LNCaP clone FGC (cell line): ENCODE data around the gene CFAP97.
A peak's percentile ranks its signal among the peaks of the same experiment; 100 is the strongest.
"Not testable (repeated sequence)": the region's sequence is repeated elsewhere in the genome, so short reads cannot be mapped to it uniquely, and the experiment has no call there.

Experiments
- DNase-seq: peaks from one replicate; pipeline ENCODE4 v3.0.0-alpha.2; 2011; ENCODE audit warnings: low read depth
- H3K4me3 ChIP-seq: 2 replicates; pipeline ENCODE4 v1.5.1; 2011; ENCODE audit warnings: mild to moderate bottlenecking, low read depth, low read length, control low read depth
- CTCF ChIP-seq: IDR thresholded peaks from 2 replicates; pipeline ENCODE4 v1.5.1; 2012; ENCODE audit warnings: mild to moderate bottlenecking; ENCODE audit not compliant: control insufficient read depth, insufficient read depth; ENCODE audit errors: extremely low read depth

Gene CFAP97

GRCh38 chr4:185202984-185203485 is 765 bp downstream of the CFAP97 start:
- DNase-seq = no peak
- peak overlapping the region; percentile 73 for H3K4me3 ChIP-seq
- TF ChIP-seq CTCF = no peak

GRCh38 chr4:185201977-185202962 is 1.5 kb downstream of the CFAP97 start:
- no peak for DNase-seq

GRCh38 chr4:185198189-185198588 is 5.6 kb downstream of the CFAP97 start:
- DNase-seq, H3K4me3 ChIP-seq: not testable (repeated sequence)

More at GRCh38 chr4:185201977-185202962, 1.5 kb downstream of the CFAP97 start:
- H3K4me3 ChIP-seq = peak overlapping the region; percentile 73
- TF ChIP-seq CTCF = no peak

GRCh38 chr4:185196437-185196836 is 7.4 kb downstream of the CFAP97 start:
- H3K4me3 ChIP-seq = no peak overlapping the region
- TF ChIP-seq CTCF = no peak
- DNase-seq = no peak

GRCh38 chr4:185194924-185195888 is 8.6 kb downstream of the CFAP97 start:
- no peak overlapping the region for H3K4me3 ChIP-seq
- TF ChIP-seq CTCF = no peak
- DNase-seq = no peak

GRCh38 chr4:185192059-185192458 is 11.7 kb downstream of the CFAP97 start:
- H3K4me3 ChIP-seq = no peak overlapping the region
- TF ChIP-seq CTCF = no peak
- no peak for DNase-seq
